Endothelial cell (in vitro differentiated cells): ENCODE results near the gene RPE. TPM values are rescaled to one million over a fixed set of nuclear protein-coding genes. Genes with fewer than 3 reads are reported as not detected.

Experiments used
- DNase-seq: peaks from one replicate; pipeline ENCODE4 v3.0.0; 2021; ENCODE audit warnings: low spot score
- H3K27ac Mint-ChIP-seq: one replicate; pipeline ENCODE4 v1.8.0; 2021; ENCODE audit warnings: mixed read lengths, inconsistent platforms; ENCODE audit not compliant: unreplicated experiment
- H3K27me3 Mint-ChIP-seq: one replicate; pipeline ENCODE4 v1.8.0; 2021; ENCODE audit warnings: mild to moderate bottlenecking, moderate library complexity, mixed read lengths, inconsistent platforms; ENCODE audit not compliant: unreplicated experiment
- H3K36me3 Mint-ChIP-seq: one replicate; pipeline ENCODE4 v1.8.0; 2021; ENCODE audit warnings: mild to moderate bottlenecking, low read depth, mixed read lengths, inconsistent platforms; ENCODE audit not compliant: unreplicated experiment
- H3K4me1 Mint-ChIP-seq: one replicate; pipeline ENCODE4 v1.8.0; 2021; ENCODE audit warnings: mild to moderate bottlenecking, mixed read lengths, inconsistent platforms; ENCODE audit not compliant: unreplicated experiment
- H3K4me3 Mint-ChIP-seq: one replicate; pipeline ENCODE4 v1.8.0; 2021; ENCODE audit warnings: mild to moderate bottlenecking, mixed read lengths, inconsistent platforms; ENCODE audit not compliant: unreplicated experiment
- H3K9me3 Mint-ChIP-seq: one replicate; pipeline ENCODE4 v1.8.0; 2021; ENCODE audit warnings: mixed read lengths, inconsistent platforms; ENCODE audit not compliant: unreplicated experiment
- CTCF ChIP-seq: fragments of 200-600 bp; sonication (generic); IDR thresholded peaks from one replicate; pipeline ENCODE4 v1.5.0; 2021; ENCODE audit warnings: antibody characterized with exemption; ENCODE audit not compliant: unreplicated experiment
- total RNA-seq: library from RNA; stranded (reverse); fragmentation: NEBNext Ultra II Directional; extraction: Animal tissue kit (Norgen Biotek cat#: 25700); gene quantifications from one replicate; pipeline ENCODE4 v1.2.1, GENCODE V29; 2021; ENCODE audit not compliant: unreplicated experiment

The RPE gene
- total RNA-seq, 1 donor from 2014 or later: 41.0 TPM

GRCh38 chr2:209985874-209986273, 16.6 kb upstream of the RPE start:
- Mint-ChIP-seq H3K9me3 (no peaks in the 10 kb centered on the region), H3K4me1 (peaks cover 13% of the 10 kb centered on the region), H3K27me3 (no peaks in the 10 kb centered on the region), H3K27ac (no peak overlapping the region), H3K4me3 (no peak overlapping the region), H3K36me3 (no peaks in the 10 kb centered on the region)
- no peak for TF ChIP-seq CTCF
- no peak for DNase-seq

- Mint-ChIP-seq H3K4me1 (peaks cover 13% of the 10 kb centered on the region), H3K27ac (no peak overlapping the region), H3K4me3 (no peak overlapping the region), H3K9me3 (no peaks in the 10 kb centered on the region), H3K27me3 (no peaks in the 10 kb centered on the region), H3K36me3 (no peaks in the 10 kb centered on the region)
- no peak for DNase-seq
- TF ChIP-seq CTCF: no peak
Observed at GRCh38 chr2:209986415-209986814, 16.0 kb upstream of the RPE start.

- Mint-ChIP-seq H3K27me3 (no peaks in the 10 kb centered on the region), H3K4me3 (no peak overlapping the region), H3K36me3 (no peaks in the 10 kb centered on the region), H3K9me3 (no peaks in the 10 kb centered on the region), H3K27ac (no peak overlapping the region), H3K4me1 (peaks cover 13% of the 10 kb centered on the region)
- no peak for DNase-seq
- TF ChIP-seq CTCF: no peak
Observed at GRCh38 chr2:209988010-209988409, 14.4 kb upstream of the RPE start.

GRCh38 chr2:209990838-209991237, 11.6 kb upstream of the RPE start:
- TF ChIP-seq CTCF: no peak

GRCh38 chr2:209993968-209994367, 8.5 kb upstream of the RPE start:
- no peaks in the 10 kb centered on the region for H3K27me3 Mint-ChIP-seq
- H3K9me3 Mint-ChIP-seq: no peaks in the 10 kb centered on the region
- no peaks in the 10 kb centered on the region for H3K36me3 Mint-ChIP-seq
- no peak for DNase-seq
- no peak overlapping the region for H3K4me3 Mint-ChIP-seq
- no peaks in the 10 kb centered on the region for H3K4me1 Mint-ChIP-seq
- no peak overlapping the region for H3K27ac Mint-ChIP-seq
- TF ChIP-seq CTCF: no peak

More at GRCh38 chr2:209990838-209991237, 11.6 kb upstream of the RPE start:
- Mint-ChIP-seq H3K4me3 (no peak overlapping the region), H3K27ac (no peak overlapping the region), H3K4me1 (peaks cover 9% of the 10 kb centered on the region), H3K9me3 (no peaks in the 10 kb centered on the region), H3K27me3 (no peaks in the 10 kb centered on the region), H3K36me3 (no peaks in the 10 kb centered on the region)
- no peak for DNase-seq
